Endodermal cell (in vitro differentiated cells): Measurements from ENCODE around the gene CFAP61. TPM values are rescaled to one million over a fixed set of nuclear protein-coding genes. Genes with fewer than 3 reads are reported as not detected.

Experiments used
- DNase-seq: peaks from one replicate; pipeline ENCODE4 v3.0.0-alpha.2; 2017
- H3K27ac ChIP-seq: 2 replicates; pipeline ENCODE4 v1.5.1; 2013; ENCODE audit warnings: mild to moderate bottlenecking, low read depth, low read length, moderate library complexity
- H3K27me3 ChIP-seq: 2 replicates; pipeline ENCODE4 v1.6.1; 2013; ENCODE audit warnings: mild to moderate bottlenecking, low read length, moderate library complexity; ENCODE audit not compliant: insufficient read depth, control insufficient read depth, poor library complexity, severe bottlenecking
- H3K36me3 ChIP-seq: 2 replicates; pipeline ENCODE4 v1.7.0; 2013; ENCODE audit warnings: mild to moderate bottlenecking, low read length, moderate library complexity; ENCODE audit not compliant: control insufficient read depth, insufficient read depth
- H3K4me1 ChIP-seq: one replicate; pipeline ENCODE4 v1.7.0; 2013; ENCODE audit warnings: low read length; ENCODE audit not compliant: control insufficient read depth, insufficient read depth
- H3K4me3 ChIP-seq: 2 replicates; pipeline ENCODE4 v1.5.1; 2013; ENCODE audit warnings: mild to moderate bottlenecking, low read length, moderate library complexity
- H3K9ac ChIP-seq: 2 replicates; pipeline ENCODE4 v1.6.1; 2013; ENCODE audit warnings: mild to moderate bottlenecking, low read length, moderate library complexity; ENCODE audit not compliant: poor library complexity, severe bottlenecking; ENCODE audit errors: extremely low read depth
- H3K9me3 ChIP-seq: 2 replicates; pipeline ENCODE4 v1.6.1; 2013; ENCODE audit warnings: mild to moderate bottlenecking, low read length, moderate library complexity; ENCODE audit not compliant: control insufficient read depth
- H3K27ac Mint-ChIP-seq: 2 replicates; pipeline ENCODE4 v1.8.0; 2020; ENCODE audit warnings: mixed read lengths
- H3K27me3 Mint-ChIP-seq: 2 replicates; pipeline ENCODE4 v1.8.0; 2021; ENCODE audit warnings: mild to moderate bottlenecking, mixed read lengths; ENCODE audit not compliant: insufficient read depth
- H3K36me3 Mint-ChIP-seq: 2 replicates; pipeline ENCODE4 v1.8.0; 2020; ENCODE audit warnings: low read depth, mixed read lengths
- H3K4me1 Mint-ChIP-seq: 2 replicates; pipeline ENCODE4 v1.8.0; 2020; ENCODE audit warnings: mixed read lengths
- H3K4me3 Mint-ChIP-seq: 2 replicates; pipeline ENCODE4 v1.8.0; 2020; ENCODE audit warnings: mild to moderate bottlenecking, moderate library complexity, mixed read lengths
- H3K9me3 Mint-ChIP-seq: 2 replicates; pipeline ENCODE4 v1.8.0; 2020; ENCODE audit warnings: mild to moderate bottlenecking, mixed read lengths
- CTCF ChIP-seq: fragments of 200-600 bp; sonication (generic); conservative IDR thresholded peaks from 2 replicates; pipeline ENCODE4 v1.5.0; 2021; ENCODE audit warnings: antibody characterized with exemption, mild to moderate bottlenecking
- WGBS, 2 experiments: methylation state at CpG; one replicate each; pipeline versions ENCODE4 v1.1.5 to v1.1.7; 2013; ENCODE audit warnings: missing lambda C conversion rate in 2 of 2, mixed read lengths in 1 of 2; ENCODE audit not compliant: insufficient coverage in 1 of 2, insufficient read length in 1 of 2; 5-methylcytosine and 5-hydroxymethylcytosine counted together
- total RNA-seq, 2 donors: library from RNA; stranded (reverse); fragmentation: NEBNext Ultra II Directional in 1 of 2; extraction: Animal tissue kit (Norgen Biotek cat#: 25700) in 1 of 2; gene quantifications; 2 replicates in 1 of 2; 3 replicates in 1 of 2; pipeline ENCODE4 v1.2.1, GENCODE V29; 2021

Gene CFAP61
- total RNA-seq, 2 donors from 2014 or later, result 0.64 to 0.73 TPM

GRCh38 chr20:20005342-20005741 lies 47.0 kb upstream of the CFAP61 start:
- no peak for TF ChIP-seq CTCF
- Histone ChIP-seq H3K9me3 (no peaks in the 10 kb centered on the region), H3K27ac (no peak overlapping the region), H3K36me3 (no peaks in the 10 kb centered on the region), H3K4me1 (no peaks in the 10 kb centered on the region), H3K27me3 (no peaks in the 10 kb centered on the region), H3K9ac (no peak overlapping the region), H3K4me3 (no peak overlapping the region)
- H3K4me3 Mint-ChIP-seq, result peak overlapping the region; percentile 1
- no peaks in the 10 kb centered on the region for H3K27me3 Mint-ChIP-seq
- 73 to 76% methylated on average over 2 to 7 of the region's 7 CpGs for WGBS, 2 experiments
- DNase-seq, result no peak
- no peak overlapping the region for H3K27ac Mint-ChIP-seq
- H3K9me3 Mint-ChIP-seq, result no peaks in the 10 kb centered on the region
- peaks cover 17% of the 10 kb centered on the region for H3K4me1 Mint-ChIP-seq
- no peaks in the 10 kb centered on the region for H3K36me3 Mint-ChIP-seq

GRCh38 chr20:20009784-20010253 lies 42.5 kb upstream of the CFAP61 start:
- H3K27me3 Mint-ChIP-seq, result no peaks in the 10 kb centered on the region
- peak; percentile 78 for DNase-seq
- no peaks in the 10 kb centered on the region for H3K36me3 ChIP-seq
- H3K27me3 ChIP-seq, result no peaks in the 10 kb centered on the region
- no peak overlapping the region for H3K4me3 ChIP-seq
- H3K27ac Mint-ChIP-seq, result peak overlapping the region; percentile 9
- TF ChIP-seq CTCF, result no peak
- H3K36me3 Mint-ChIP-seq, result no peaks in the 10 kb centered on the region
- H3K9me3 ChIP-seq, result no peaks in the 10 kb centered on the region
- peaks cover 1% of the 10 kb centered on the region for H3K4me1 ChIP-seq
- no peak overlapping the region for H3K4me3 Mint-ChIP-seq
- no peaks in the 10 kb centered on the region for H3K9me3 Mint-ChIP-seq
- H3K4me1 Mint-ChIP-seq, result peaks cover 19% of the 10 kb centered on the region
- WGBS, 2 experiments, result 58 to 66% methylated on average over 10 to 14 of the region's 14 CpGs
- no peak overlapping the region for H3K9ac ChIP-seq
- H3K27ac ChIP-seq, result no peak overlapping the region

- no peak for DNase-seq
- Mint-ChIP-seq H3K4me3 (no peak overlapping the region), H3K4me1 (peaks cover 13% of the 10 kb centered on the region), H3K9me3 (no peaks in the 10 kb centered on the region), H3K27me3 (no peaks in the 10 kb centered on the region), H3K27ac (no peak overlapping the region), H3K36me3 (no peaks in the 10 kb centered on the region)
- WGBS, 2 experiments, result 91 to 100% methylated on average over 3 to 4 of the region's 4 CpGs
- Histone ChIP-seq H3K9me3 (no peaks in the 10 kb centered on the region), H3K27ac (no peak overlapping the region), H3K36me3 (no peaks in the 10 kb centered on the region), H3K27me3 (no peaks in the 10 kb centered on the region), H3K4me3 (no peak overlapping the region), H3K9ac (no peak overlapping the region), H3K4me1 (peaks cover 4% of the 10 kb centered on the region)
- TF ChIP-seq CTCF, result no peak
Observed at GRCh38 chr20:20010639-20011500, 41.5 kb upstream of the CFAP61 start.
